ENCODE measurements around the gene TMEM151B.
"Not testable (repeated sequence)": the region's sequence is repeated elsewhere in the genome, so short reads cannot be mapped to it uniquely, and the experiment has no call there.

The TMEM151B gene

DNA sequence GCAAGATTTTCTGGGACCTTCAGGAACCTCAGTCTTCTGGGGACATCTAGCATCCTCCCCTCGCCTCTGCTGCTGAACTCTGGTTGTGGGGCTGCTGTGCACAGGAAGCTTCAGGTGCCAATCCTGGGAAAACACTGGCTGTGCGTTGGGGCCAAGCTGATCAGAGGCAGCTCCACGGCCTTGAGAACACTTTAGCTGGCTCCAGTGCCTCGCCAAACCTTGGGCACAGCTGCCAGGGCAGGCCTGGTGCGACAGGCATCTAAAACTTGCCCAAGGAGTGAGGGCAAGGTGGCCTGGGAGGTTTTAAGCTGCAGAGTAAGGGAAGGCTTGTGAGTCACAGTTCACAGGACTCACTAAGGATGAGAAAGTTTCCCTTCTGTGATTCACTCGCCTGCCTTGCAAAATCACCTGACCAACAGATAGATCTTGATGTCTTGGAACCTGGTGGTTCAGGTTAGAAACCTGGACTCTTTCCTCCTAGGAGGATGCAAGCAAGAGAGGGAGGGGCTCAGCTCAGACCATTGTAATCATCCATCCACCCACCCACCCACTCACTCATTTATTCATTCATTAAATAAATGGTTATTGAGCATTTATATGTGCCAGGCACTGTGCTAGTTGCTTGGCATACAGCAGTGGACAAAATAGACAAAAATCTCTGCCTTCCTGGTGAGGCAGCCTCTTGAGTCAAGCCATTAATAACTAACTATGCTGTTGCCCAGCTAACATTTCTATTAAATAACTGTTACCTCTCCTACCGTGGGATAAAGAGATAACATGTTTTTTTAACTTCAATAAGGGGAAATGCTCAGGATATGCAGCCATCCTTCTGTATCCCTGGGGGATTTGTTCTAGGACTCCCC is 69.7 kb downstream of the TMEM151B start:
- no peak for DNase-seq

DNA sequence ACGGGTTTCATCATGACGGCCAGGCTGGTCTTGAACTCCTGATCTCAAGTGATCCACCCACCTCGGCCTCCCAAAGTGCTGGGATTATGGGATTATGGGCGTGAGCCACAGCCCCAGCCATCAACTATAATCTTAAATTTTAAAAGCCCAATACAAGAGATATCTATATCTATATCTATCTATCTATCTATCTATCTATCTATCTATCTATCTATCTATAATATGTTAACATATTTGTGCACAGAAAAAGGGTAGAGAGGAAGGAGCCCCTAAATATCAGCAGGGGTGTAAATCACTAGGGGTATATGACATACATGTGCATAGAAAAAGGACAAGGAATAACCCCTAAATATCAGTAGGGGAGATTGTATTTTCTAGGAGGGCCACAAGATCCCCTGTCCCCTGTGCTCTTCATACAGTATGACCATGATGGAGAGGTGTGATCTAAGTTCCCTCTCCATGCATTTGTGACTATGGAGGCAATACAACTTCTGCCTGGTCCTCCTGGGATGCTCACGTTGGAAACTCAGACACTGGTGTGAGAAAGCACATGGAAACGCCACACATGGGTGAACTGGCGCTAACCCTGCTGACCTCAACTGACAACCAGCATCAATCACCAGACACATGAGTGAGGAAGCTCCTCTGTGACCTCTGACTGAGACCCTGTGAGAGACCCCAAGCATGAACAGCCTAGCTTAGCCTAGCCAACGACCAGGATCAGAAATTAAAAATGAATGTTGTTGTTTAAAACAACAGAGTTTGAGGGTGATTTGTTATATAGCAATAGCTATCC is 71.0 kb downstream of the TMEM151B start:
- no peak for DNase-seq

DNA sequence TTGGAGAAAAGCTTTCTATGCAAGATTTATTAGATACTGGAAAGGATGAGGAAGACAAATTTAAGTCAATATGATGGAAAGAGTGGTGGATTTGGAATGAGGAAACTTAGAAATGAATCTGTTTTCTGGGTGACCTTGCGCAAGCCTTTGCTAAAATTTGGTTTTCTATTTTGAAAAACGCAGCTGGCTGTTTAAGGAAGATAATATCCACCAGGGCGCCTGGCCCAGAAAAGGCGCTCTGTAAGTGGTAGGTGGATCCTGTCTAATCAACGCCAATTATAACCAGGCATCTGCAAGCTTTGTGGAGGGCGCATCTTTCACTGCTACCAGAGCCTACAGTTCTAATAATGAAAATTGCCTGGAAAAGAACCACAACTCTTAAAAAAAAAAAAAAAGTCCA is 71.8 kb downstream of the TMEM151B start:
- DNase-seq: no peak

DNA sequence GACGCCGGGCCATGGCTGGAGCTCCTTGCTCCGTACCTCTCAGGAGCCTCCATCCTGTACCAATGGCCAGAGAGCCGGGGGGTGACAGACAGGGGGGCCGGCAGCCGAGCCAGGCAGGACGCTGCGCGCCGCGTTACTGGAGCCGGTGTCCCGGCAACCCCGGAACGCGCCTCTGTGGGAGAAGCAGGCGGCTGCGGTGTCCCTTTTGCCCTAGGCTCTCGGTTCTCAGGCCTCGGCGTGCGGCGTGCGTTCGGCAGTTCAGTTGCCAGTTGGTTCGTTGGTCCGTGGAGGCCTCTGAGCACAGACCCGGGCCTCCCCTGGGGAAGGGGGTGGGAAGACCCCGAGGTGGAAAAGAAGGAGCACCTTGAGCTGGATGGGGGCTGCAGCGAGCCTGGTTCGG is 72.2 kb downstream of the TMEM151B start, which contains the start of gene SPATS1:
TSS of gene SPATS1 (plus strand) at position 162 of the 400 bp plus-strand sequence. CDS start 446 bp downstream, outside the sequence.
- DNase-seq: no peak

DNA sequence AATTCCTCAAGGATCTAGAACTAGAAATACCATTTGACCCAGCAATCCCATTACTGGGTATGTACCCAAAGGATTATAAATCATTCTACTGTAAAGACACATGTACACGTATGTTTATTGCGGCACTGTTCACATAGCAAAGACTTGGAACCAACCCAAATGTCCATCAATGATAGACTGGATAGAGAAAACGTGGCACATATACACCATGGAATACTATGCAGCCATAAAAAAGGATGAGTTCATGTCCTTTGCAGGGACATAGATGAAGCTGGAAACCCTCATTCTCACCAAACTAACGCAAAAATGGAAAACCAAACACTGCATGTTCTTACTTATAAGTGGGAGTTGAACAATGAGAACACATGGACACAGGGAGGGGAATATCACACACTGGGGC is 76.6 kb downstream of the TMEM151B start:
- DNase-seq: not testable (repeated sequence)

DNA sequence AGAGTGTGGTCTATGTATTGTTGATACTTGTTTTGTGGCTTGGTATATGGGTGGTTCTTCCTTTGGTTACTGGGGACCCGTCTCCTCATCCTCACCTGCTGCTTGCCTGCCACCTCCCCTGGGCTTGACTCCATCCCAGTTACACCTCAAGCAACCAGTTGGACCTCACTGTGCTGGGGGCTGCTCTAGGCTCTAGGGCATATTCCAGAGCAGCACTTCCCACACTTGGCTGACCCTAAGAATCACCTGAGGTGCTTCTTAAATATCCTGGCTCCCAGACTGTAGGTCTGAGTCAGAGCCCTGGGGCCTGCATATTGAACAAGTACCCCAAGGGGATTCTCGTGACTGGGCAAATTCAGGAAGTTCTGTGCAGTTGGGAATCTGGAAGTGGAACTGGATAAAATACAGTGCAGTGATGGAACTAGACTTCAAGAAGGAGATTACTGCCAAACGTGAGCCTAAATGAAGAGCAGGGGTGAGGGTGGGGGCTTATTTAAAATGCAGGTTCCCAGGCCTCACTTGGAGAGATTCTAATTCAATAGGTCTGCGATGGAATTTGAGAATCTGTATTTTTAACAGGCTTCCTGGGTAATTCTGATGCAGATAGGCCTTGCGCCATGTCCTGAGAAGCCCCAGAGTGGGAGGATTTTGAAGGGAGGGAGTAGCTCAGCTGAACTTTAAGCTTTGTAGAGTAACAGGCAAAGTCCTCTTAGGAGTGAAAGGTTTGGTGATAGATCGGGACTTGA is 79.8 kb downstream of the TMEM151B start:
- DNase-seq: no peak

DNA sequence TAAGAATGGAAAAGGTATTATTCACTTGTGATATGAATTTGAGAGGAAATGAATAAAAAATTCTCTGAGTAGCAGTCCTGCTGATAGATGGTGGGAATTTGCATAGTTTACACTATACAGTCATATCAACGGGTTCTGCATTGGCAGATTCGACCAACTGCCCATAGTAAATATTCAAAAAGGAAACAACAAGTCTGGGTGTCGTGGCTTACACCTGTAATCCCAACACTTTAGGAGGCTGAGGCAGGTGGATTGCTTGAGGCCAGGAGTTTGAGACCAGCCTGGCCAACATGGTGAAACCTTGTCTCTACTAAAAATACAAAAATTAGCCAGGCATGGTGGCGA is 80.4 kb downstream of the TMEM151B start:
- DNase-seq: not testable (repeated sequence)

DNA sequence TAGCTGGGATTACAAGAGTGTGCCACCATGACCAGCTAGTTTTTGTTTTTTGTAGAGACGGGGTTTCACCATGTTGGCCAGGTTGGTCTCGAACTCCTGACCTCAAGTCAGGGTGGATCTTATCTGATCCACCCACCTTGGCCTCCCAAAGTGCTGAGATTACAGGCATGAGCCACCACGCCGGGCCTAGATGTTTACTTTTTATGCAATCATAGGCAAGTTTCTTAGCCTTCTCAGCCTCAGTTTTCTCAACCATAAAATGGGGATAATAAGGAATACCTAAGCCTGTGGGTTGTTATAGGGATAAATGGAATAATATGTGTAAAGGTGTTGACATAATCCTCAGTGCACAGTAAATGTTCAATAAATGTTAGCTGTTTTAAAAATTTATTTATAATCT is 82.0 kb downstream of the TMEM151B start:
- no peak for DNase-seq

DNA sequence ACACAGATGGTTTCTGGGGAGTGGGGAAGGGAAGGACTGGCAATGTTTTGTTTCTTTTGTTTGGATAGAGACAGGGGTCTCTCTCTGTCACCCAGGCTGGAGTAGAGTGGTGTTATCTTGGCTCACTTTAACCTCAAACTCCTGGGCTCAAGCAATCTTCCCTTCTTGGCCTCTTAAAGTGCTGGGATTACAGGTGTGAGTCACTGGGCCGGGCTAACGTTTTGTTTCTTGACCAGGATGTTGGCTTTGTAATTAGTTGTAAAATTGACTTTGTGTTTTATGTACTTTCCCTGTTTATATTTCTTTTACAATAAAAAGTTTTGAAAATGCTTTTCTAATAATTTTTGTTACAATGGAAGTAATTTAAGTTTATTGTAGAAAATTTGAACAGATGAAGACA is 83.1 kb downstream of the TMEM151B start:
- DNase-seq: no peak

DNA sequence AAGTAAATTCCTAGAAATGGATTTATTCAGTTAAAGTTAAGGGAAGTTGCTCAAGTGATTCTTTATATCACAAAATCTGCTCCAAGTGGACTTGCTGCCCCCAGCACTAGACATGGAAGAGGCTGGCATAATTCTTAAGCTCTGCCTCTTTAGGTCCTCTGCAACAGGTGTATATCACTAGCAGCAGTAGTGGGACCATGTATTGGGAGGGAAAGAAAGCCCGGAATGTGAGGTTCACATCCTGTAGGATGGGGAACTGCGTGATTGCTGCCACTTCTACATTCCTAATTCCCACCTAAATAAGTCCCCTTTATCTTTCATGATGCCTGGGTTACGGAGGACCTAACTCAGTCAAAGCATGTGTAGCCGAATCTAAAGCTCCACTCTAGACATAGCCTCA is 85.4 kb downstream of the TMEM151B start:
- no peak for DNase-seq

DNA sequence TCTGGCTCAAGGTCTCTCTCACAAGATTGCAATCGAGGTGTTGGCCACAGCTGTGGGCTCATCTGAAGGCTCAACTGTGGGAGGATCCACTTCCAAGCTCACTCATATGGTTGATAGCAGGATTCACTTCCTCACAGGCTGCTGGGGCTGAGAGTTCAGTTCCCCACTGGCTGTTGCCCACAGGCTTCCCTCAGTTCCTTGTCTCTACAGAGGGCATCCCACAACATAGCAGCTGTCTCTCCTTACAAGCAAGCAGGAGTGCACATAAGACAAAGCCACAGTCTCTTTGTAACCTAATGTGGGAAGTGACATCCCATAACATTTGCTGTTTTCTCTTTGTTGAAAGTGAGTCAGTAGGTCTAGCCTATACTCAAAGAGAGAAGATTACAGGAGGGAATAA is 86.2 kb downstream of the TMEM151B start:
- no peak for DNase-seq
